SH-SY5Y (cell line): ENCODE results near the gene DUSP11.

Experiments
- GATA2 ChIP-seq: IDR thresholded peaks from 2 replicates; pipeline ENCODE4 v1.6.1; 2011; ENCODE audit warnings: mild to moderate bottlenecking, low read depth, low read length
- GATA3 ChIP-seq: IDR thresholded peaks from 2 replicates; pipeline ENCODE4 v1.6.1; 2011; ENCODE audit warnings: low read depth, mild to moderate bottlenecking, low read length, moderate library complexity

DUSP11 gene

DNA sequence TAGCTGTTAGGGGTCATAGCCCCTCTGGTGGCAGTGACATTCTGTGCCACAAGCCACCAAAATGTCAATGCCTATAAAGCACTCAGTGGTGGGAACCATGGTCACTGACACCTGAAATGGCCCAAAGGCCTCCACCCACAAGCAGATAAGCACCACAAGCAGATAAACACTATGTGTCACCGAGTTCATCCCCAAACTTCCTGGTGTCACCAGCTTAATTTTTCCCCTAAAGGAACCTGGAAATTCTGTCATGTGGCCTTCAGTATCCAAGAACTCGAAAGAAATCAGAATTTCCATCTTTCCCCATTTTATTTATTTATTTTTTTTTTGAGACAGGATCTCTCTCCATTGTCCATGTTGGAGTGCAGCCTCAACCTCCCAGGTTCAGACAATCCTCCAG is 39.1 kb downstream of the DUSP11 start:
- no peak for TF ChIP-seq GATA3
- no peak for TF ChIP-seq GATA2

DNA sequence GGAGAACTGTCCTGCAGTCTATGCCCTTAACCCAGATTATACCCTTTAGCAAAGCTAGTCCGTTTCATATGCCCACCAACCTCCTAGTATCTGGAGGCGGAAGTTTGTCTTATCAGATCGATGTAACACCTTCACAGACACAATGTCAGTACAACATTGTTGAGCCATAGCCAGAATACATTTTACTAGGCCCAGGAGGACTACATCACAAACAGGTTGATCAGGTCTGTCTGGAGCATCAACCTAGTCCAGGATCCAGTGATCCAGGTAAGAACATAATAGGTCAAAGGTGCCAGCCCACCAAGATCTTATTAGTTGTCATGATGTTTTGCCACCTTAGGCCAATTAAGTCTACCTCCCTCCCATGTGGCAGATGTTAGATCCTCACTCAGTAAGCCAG is 40.8 kb downstream of the DUSP11 start:
- TF ChIP-seq GATA3: no peak
- TF ChIP-seq GATA2: no peak

DNA sequence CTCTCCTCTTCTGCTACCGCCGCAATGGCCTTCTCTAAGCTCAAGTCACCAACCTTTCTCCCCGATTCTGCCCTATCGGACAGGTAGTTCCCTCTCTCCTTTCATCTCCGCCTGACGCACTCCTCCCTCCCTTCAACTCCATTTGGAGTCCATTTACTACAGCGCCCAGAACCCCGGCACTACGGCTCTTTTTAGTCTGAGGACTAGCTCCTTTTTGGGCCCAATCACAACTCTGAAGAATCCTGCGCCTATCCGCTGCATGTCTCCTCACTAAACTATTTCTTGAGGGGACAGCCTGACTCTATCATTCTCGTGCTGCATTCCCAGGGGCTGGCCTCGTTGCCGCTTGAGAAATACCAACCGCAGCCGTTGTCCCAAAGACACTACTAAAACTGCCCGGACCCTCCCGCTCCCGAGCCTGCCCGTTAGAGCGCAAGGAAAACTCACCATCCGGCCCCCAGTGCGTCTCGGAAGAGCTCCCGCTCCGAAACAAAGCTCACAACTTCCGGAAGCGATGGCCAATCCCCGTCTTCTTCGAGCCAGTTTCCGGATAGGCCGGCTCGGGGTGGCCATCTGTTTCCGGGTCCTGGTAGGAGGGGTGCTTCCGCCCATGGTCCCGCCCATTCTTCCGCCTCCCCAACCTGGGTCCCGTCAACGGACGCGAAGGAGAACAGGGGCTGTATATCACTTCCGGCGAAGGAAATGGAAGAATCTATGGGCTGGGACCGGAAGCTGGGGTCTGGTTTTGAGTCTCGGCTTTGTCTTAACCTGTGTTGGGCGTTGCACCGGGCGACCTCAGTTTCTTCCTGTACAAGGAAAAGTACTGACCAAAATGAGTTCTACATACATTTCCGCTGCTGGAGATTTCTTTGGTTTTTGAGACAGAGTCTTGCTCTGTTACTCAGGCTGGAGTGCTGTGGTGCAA is 42.8 kb downstream of the DUSP11 start, which contains the start of gene TPRKB:
TSS of gene TPRKB (minus strand) at position 491 of the 925 bp plus-strand sequence. CDS start 2,776 bp downstream, outside the sequence.
- TF ChIP-seq GATA3 (no peak), GATA2 (no peak)

DNA sequence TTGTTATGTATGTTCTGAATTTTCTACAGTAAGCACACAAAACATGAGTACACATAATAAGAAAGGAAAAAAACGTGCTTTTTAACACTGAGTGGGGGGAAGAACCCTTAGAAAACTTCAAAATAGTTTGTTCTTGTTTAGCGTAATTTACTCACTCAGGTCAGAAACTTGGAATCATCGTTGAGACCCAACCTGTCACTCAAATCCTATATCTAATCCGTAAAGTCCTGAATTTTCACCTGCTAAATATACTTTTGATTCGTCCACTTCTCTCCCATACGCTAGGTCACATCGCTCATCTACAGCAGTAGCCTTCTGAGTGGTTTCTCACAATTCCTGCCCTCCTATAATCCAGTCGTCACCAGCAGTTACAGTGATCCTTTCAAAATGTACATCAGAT is 43.5 kb downstream of the DUSP11 start:
- TF ChIP-seq GATA3 (no peak), GATA2 (no peak)

DNA sequence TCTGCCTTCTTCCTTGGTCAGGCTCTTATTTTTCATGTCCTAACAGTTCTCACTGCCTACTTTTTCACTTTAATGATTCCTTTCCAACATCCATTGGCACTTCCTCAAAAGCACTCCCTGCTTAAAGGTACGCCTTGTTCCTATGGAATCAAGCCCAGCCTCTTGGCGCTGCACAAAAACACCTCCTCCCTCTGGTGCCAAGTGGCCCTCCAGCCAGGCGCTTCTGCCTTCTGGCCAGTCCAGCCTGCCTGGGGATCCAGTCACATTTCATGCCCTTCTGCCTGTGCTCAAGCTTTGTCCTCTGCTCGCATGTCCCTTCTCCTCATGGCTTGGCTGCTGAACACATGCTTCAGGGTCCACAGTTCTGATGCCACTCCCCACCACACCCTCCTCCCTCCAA is 49.1 kb downstream of the DUSP11 start:
- TF ChIP-seq GATA3 (no peak), GATA2 (no peak)

DNA sequence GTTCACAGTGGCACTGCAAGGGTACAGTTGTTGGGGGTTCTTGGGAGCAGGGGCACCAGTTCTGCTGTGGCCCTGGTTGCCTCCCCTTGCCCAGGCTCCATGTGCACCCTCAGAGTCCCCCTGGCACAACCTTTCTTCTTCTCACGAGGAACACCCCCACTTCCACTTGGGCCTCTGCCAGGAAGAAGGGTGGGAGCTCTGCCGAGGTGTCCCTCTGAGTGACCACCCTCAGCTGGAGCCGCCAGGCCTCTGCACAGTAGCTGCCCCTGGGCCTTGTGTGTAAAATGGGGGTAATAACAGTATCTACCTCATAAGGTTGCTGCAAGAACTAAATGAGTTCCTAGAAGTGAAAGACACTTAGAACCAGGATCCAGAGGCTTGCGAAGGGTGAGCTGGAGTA is 51.2 kb downstream of the DUSP11 start:
- TF ChIP-seq GATA3 (no peak), GATA2 (no peak)

DNA sequence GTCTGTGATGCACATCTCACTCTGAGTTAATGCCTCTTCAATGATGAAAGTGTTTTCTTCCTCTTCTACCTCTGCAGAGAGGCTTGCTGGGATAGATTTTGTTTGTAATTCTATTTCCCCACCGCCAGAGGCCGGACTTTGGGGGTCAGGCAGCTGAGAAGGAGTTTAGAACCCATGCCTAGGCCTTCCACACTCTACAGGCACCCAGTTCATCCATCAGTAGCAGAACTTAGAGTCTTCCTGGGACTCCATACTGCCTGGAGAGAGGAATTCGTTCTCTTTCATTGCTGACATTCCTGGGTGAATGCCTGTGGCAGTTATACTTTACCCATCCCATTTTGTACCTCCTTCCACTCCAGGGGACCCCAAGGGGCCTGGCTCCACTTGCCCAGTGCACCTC is 51.9 kb downstream of the DUSP11 start:
- no peak for TF ChIP-seq GATA2
- no peak for TF ChIP-seq GATA3

DNA sequence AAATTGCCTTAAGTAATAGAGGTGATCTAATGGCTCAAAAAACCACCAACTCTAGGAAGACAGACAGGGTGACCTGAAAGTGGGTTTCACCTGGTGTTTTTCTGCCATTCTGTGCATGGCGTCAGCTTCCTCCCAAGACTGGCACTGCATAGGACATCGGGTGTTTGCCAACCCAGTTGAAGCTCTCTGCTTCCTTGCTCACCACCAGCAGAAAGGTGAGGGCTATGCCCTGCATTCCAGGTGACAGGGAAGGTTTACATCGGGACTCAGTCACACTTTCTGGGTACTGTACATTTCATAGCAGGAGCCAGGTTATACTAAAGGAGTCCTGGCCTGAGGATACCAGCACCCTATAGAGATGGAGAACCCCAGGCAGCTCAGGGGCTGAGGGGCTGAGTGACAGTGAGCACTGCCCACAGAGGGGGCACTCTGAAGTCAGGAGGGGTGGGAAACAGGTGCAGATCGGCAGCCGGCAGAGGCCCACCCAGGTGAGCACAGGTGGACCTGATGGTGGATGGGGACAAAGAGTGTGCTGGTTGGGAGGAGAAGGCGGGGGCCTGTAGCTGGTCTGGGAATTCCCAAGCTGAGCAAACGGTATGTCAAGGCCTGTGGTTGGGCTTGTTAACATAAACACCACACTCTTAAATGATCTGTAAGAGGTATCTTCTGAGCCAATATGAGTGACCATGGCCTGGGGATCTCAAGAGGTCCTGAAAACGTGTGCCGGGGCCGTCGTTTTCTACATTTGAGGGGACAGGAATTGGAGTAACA is 60.9 kb downstream of the DUSP11 start:
- no peak for TF ChIP-seq GATA3
- no peak for TF ChIP-seq GATA2

DNA sequence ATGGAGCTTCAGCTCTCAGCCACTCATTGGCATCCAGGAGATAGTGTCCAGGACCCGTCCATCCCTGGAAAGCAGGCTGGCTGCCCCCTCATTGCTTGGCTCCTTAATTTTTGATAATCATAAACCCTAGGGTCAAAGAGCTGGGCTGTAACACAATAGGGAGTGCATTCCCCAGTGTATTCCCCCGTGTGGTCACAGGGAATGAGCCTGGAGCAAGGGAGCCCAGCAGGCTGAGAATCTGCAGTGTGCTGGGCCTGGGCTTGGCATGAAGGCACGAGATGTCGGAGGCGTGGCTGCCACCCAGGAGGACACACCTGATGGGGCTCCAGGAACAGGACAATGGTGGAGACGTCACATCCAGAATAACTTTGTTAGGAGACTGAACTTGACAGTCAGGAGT is 61.5 kb downstream of the DUSP11 start:
- TF ChIP-seq GATA3: no peak
- TF ChIP-seq GATA2: no peak

DNA sequence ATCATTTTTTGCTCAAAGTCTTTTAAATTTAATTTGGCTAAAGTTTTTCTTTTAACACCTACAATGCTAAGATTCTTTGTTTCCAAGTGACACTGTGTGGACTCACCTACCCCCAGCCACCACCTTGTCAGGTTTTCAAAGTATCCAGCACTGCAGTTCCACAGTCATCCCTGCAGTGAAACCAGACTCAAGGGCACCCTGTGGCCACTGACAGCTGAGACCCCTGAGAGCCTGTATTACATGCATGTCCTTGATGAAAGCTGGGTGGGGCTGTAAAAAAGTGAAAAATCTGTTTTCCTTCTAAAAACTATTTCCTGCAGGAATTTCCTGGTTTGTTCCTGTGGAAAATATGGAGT is 62.7 kb downstream of the DUSP11 start:
- no peak for TF ChIP-seq GATA3
- TF ChIP-seq GATA2: no peak

DNA sequence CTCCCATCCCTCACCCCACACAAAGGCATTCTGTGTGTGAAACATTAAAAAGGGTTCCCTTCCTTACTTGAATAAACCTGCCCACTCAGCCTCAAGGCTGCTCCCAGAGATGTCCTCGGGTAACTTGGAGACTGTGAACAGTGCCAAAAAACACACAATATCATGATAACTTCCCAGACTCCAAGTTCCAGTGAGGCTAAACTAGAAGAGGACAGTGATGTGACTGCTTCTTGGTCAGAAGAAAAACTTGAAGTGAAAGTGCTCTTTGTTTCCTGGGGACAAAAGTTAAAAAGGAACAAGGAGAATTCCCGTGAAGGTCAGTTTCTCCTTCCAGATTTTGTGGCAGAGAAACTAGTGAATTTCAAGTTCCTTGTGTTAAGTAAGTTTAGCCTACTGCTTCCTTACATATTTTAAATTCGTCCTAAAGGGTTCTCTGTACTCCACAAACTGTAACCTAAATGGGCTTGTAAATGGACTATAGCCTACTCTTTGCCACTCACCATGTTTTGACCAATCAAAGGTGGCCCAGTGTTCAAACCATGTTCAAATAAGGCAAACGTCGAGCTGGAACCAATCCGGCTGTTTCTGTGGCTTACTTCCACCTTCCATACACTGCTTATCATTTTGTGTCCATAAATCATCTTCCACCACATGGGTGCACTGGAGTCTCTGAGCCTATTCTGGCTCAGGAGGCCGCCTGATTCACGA is 63.2 kb downstream of the DUSP11 start:
- TF ChIP-seq GATA2: no peak
- TF ChIP-seq GATA3: no peak

DNA sequence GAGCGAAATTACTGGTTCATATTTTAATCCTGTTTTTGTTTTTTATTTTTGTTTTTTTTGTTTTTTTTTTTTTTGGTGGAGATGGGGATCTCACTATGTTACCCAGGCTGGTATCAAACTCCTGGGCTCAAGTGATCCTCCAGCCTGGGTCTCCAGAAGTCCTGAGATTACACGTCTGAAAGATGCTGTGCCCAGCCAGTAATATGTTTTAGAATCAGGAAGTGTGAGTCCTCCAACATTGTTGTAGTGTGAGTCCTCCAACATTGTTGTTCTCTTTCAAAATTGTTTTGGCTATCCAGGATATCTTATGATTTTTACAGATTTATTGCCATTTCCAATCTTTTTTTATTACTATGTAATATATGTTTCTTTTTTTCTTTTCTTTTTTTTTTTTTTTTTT is 65.8 kb downstream of the DUSP11 start:
- TF ChIP-seq GATA2 (no peak), GATA3 (no peak)
